Thyroid gland (tissue), 4 donors: ENCODE data around the gene RAD18.

Experiments
- CTCF ChIP-seq, 6 experiments: fragments of 200-600 bp in 3 of 6; fragments of 450-650 bp in 3 of 6; sonication (generic) in 3 of 6; IDR thresholded peaks; one replicate each; pipeline ENCODE4 v1.5.1; 2016 to 2019; ENCODE audit warnings: antibody characterized with exemption in 6 of 6, mild to moderate bottlenecking in 2 of 6, inconsistent platforms in 1 of 6, moderate library complexity in 1 of 6
- POLR2A ChIP-seq, 2 donors: fragments of 450-650 bp; IDR thresholded peaks; one replicate each; pipeline ENCODE4 v1.6.1; 2017; ENCODE audit warnings: antibody characterized with exemption in 2 of 2, mild to moderate bottlenecking in 2 of 2, moderate library complexity in 1 of 2

- TF ChIP-seq CTCF (IDR thresholded peaks at IDR 0.05) (no peak), POLR2A (IDR thresholded peaks at IDR 0.05) (no peak)
Observed at GRCh38 chr3:8863891-8864290, 99.4 kb downstream of the RAD18 start.
